GM12873 (cell line): ENCODE measurements around the gene TMEM92.

Experiments
- CTCF ChIP-seq: IDR thresholded peaks from 2 replicates; pipeline ENCODE4 v1.5.1; 2012; ENCODE audit warnings: low read depth, mild to moderate bottlenecking, moderate library complexity, low read length, control low read depth; ENCODE audit not compliant: insufficient read depth; ENCODE audit errors: missing control alignments

TMEM92 gene

GRCh38 chr17:50241431-50241830 is 32.8 kb upstream of the TMEM92 start:
- TF ChIP-seq CTCF = no peak

GRCh38 chr17:50244771-50245170 is 29.5 kb upstream of the TMEM92 start:
- TF ChIP-seq CTCF = no peak

- TF ChIP-seq CTCF = no peak
These were observed 26.0 kb upstream of the TMEM92 start for GRCh38 chr17:50248255-50248654.

- no peak for TF ChIP-seq CTCF
These were observed 21.5 kb upstream of the TMEM92 start for GRCh38 chr17:50252781-50253180.

- TF ChIP-seq CTCF = no peak
These were observed 18.3 kb upstream of the TMEM92 start for GRCh38 chr17:50255766-50256635.

GRCh38 chr17:50256826-50257618 is 17.2 kb upstream of the TMEM92 start:
- no peak for TF ChIP-seq CTCF

- no peak for TF ChIP-seq CTCF
These were observed 16.5 kb upstream of the TMEM92 start for GRCh38 chr17:50257676-50258224.
